NK-92 treated with Interleukin-12 subunit alpha and Interleukin-12 subunit beta, amount 100 ng/mL, for 24 hours (cell line): ENCODE measurements around the gene LRRTM3.

Experiments
- DNase-seq: peaks from one replicate; lab custom pipeline; 2025; lab: John Stamatoyannopoulos, UW

Gene LRRTM3

DNA sequence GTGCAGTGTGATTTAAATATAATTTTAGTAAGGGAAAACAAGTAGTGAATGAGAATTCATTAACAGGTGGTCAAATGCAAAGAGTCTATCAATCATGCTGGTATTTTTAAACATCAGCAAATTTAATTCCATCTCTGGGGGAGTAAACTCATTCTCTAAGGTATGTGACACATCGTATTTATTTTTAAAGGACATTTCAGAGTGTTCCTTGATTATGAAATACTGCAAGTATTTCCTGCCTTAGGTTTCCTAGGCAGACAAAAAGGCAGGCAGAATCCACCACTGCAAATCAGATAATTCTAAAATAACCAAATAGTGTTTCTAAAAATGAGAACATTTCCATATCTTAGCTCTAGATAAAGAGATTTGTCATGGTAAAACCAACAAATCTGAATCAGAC is 193.8 kb downstream of the LRRTM3 start:
- DNase-seq, result no peak

DNA sequence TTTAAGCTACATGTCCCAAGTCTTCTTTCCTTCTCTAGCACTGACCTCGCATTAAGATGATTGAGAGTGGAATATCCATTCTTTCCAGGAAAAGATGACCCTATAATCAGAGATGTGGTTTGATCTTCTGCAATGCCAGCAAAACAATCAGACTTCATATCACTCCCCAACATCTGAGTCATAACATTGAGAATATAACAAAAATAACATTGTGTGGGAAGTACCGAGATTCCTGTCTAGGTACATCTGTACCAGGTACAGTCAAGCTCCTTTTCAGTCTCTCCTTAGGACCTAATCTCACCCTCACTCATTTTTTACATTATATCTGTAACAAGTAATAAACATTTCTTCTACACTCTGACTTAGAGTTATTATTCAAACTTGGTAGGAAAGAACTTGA is 201.6 kb downstream of the LRRTM3 start:
- DNase-seq, result no peak

DNA sequence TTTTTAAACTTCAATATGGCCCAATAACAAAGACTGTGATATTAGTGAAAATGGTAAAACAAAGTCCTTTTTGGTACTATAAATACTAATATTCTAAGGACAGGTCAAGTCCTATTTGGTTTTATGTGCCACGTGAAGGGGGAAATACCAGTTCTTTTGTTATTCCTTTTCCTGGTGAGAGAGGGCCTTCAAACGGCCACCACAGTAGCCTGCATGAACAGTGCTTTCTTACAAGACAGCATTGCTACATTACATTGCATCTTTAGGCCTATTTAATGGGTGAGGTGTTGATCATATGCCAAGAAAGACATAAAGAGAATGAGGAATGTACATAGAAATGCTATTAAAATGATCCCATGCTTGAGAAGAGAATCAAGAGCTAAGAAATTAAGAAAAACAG is 214.8 kb downstream of the LRRTM3 start:
- DNase-seq, result no peak

DNA sequence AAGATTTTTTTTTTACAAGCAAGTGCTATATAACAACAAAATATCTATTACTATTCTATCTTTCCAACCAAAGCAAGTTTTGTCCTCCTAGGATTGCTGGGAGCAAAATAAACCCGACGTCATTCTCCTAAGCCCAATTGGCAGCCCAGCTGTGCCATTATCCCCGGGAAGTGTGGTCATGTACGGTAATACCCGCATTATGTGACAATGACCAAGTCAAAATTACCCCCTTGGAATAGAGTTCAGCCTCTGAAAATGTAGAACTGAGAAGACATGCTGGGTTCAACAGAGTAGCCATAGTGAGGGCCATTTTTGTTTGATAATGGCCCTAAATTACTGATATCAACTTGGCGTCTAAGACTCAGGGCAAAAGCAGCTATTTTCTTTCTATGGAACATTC is 215.5 kb downstream of the LRRTM3 start:
- DNase-seq, result no peak

DNA sequence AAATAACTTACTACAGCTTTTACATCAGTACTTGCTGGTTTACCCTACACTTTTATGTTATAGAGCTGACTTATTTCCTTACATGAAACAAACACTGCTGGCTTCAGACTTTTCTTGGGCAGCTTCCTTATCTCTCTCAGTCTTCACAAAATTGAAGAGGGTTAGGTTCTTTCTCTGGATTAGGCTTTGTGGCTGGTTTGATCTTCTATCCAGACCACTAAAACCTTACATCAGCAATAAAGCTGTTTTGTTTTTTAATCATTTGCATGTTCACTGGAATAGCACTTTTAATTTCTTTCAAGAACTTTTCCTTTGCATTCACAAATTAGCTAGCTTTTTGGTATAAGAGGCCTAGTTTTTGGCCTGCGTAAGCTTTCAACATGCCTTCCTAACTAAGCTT is 218.7 kb downstream of the LRRTM3 start:
- DNase-seq, result no peak
